Uterus (tissue), 2 donors: ENCODE measurements around the gene FZR1.

ENCODE experiments used
- CTCF ChIP-seq, 4 experiments: fragments of 200-600 bp in 2 of 4; fragments of 450-650 bp in 2 of 4; sonication (generic) in 2 of 4; IDR thresholded peaks; one replicate each; pipeline ENCODE4 v1.5.1; 2016 to 2019; ENCODE audit warnings: antibody characterized with exemption in 4 of 4, mild to moderate bottlenecking in 2 of 4, moderate library complexity in 1 of 4
- POLR2A ChIP-seq, 2 donors: fragments of 450-650 bp; IDR thresholded peaks; one replicate each; pipeline ENCODE4 v1.6.1; 2016; ENCODE audit warnings: antibody characterized with exemption in 2 of 2, mild to moderate bottlenecking in 1 of 2, moderate library complexity in 1 of 2

GRCh38 chr19:3493651-3494050, 12.5 kb upstream of the FZR1 start:
- TF ChIP-seq POLR2A (IDR thresholded peaks at IDR 0.05) (no peak), CTCF (IDR thresholded peaks at IDR 0.05) (no peak)
